NCI-H2081 treated with DMSO at 0.1 percent for 48 hours (cell line): ENCODE results near the gene AQP11.
A peak's percentile ranks its signal among the peaks of the same experiment; 100 is the strongest.
"Not testable (repeated sequence)": the region's sequence is repeated elsewhere in the genome, so short reads cannot be mapped to it uniquely, and the experiment has no call there.

Experiments used
- DNase-seq: peaks from one replicate; lab custom pipeline; 2025; lab: John Stamatoyannopoulos, UW

Gene AQP11, protein sequence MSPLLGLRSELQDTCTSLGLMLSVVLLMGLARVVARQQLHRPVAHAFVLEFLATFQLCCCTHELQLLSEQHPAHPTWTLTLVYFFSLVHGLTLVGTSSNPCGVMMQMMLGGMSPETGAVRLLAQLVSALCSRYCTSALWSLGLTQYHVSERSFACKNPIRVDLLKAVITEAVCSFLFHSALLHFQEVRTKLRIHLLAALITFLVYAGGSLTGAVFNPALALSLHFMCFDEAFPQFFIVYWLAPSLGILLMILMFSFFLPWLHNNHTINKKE

DNA sequence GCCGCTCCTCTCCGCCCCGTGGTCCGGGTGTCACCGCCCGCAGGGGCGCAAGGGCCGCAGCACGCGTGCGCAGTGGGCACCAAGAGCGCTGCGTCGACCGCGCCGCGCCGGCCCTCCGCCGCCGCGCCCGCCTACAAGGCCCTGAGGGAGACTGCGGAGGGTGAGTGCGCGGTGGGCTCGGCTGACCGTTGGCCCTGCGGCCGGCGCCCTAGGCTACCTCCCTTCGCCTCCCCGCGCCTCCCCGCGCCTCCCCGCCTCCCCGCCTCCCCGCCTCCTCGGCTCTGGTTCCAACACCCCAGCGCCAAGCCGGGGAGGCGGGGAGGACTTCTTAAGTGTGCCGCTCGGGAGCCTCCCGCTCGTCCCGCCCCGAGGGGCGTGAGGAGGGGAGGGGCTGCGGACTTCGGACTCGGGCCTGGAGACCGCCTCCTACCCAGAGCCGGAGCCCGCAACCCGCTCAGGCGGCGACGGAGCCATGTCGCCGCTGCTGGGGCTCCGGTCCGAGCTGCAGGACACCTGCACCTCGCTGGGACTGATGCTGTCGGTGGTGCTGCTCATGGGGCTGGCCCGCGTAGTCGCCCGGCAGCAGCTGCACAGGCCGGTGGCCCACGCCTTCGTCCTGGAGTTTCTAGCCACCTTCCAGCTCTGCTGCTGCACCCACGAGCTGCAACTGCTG is at the start of gene AQP11:
TSS of gene AQP11 (plus strand) at position 433 of the 673 bp plus-strand sequence. CDS start at position 473, 40 bp downstream.
- no peak for DNase-seq

DNA sequence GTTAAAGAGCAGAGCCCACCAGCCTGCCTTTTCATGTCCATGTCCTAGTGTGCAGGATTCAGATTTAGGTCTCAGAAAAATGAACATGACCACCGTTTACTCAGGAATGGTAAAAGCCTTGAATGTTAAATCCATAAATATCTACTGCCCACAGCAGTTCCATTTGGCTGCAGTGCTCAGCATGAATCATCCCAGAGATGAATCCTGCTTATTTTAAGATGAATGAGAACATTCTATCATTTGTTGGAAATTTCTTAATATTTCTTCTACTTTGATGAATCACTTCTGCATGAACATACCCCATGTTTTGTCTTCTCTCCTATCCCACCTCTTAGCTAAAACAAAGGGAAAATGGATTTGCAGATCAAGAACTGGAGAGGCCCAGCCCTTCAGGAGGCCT is 47.5 kb upstream of the AQP11 start:
- DNase-seq, result no peak

DNA sequence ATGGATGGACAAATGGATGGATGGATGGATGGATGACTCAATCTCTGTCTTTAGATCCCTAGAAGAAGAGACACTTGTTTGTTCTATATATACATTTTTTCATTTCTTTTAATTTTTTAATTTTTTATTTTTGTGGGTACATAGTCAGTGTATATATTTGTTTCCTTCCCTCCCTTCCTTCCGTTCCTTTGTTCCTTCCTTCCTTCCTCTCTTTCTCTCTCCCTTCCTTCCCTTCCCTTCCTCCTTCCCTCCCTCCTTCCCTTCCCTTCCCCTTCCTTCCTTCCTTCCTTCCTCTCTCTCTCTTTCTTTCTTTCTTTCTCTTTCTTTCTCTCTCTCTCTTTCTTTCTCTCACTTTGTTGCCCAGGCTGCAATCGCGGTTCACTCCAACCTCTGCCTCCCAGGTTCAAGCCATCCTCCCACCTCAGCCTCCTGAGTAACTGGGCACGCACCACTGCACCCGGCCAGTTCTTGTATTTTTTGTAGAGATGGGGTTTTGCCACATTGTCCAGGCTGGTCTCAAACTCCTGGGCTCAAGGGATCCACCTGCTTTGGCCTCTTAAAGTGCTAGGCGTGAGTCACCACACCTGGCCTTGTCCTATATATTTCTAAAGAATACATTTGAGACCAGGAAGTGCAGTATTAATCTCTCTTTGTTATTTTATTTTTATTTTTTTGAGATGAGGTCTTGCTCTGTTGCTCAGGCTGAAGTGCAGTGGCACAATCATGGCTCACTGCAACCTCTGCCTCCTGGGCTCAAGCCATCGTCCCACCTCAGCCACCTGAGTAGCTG is 42.5 kb upstream of the AQP11 start:
- DNase-seq, result no peak

DNA sequence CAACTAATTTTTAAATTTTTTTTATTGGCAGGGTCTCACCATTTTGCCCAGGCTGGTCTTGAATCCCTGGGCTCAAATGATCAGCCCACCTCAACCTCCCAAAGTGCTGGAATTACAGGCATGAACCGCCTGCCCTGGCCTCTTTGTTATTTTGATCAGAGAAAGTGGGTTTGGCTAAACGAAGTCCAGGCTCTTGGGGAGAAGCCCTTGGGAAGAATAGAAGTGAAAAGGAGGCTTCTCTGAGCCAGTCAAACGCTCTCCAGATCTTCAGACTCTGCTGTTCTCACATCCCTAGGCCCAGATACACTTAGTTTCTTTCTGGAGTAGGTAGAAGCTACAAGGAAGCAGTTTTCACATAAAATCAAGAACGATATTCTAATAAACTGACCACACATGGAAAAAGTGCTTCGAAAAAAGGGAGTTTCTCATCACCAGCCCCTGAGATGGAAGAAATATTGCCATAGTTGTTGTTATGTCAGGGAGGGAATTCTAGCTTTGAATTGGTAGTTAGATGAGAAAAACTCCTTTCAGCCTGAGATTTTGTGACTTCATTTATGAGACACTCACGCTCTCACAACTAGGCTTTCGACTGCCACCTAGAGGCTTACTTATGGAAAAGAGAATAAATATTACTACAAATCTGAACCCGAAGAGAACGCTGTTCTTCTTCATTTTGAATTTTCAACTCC is 41.7 kb upstream of the AQP11 start:
- peak; percentile 39 for DNase-seq

DNA sequence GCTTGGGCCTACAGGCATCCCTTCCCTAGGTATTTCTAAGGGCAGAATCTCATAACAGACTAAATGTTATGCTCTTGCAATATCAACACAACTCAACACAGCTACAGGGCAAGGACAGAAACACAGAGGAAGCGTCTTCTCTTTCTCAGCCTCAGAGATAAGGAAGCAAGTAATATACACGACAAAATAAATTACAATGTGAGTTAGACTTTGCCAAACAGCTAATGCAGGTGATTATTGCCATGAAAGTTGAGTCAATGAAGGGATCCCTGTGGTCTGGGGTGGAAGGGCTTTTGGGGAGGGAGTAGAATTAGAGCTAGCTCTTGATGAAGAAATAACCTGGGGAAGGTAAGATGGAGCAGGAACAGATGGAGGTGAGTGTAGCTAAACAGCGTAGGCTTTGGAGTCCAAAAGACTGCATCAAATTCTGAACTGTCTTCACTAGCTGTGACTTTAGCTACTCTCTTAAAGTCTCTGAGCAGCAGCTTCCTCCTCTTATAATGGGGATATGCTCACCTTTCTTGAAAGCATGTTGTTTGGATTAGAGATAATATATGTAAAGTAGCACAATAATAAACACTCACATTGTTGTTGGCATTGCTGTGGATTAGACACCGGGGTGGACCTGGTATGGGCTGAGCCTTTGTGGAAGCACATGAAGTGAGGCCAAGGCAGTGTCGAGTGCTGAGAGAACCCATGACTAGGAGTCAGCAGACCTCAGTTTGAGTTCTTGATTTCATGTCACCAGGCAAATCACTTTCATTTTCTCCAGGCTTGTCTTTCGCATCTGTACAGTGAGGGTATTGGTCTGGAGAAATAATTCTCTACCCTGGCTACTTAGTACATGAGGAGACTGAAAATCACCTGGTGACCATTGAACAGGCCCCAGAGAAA is 41.0 kb upstream of the AQP11 start:
- no peak for DNase-seq

DNA sequence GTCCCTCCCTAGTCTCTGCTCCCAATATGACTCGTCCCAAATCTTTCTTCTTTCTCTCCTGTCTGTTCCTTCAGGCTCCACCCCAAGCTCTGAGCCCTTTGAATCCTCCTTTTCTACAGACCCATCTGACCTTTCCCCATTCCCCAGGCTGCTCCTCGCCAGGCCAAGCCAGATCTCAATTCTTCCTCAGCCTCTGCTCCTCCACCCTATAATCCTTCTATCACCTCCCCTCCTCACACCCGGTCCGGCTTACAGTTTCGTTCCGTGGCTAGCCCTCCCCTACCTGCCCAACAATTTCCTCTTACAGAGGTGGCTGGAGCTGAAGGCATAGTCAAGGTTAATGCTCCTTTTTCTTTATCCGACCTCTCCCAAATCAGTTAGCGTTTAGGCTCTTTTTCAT is 38.3 kb upstream of the AQP11 start:
- DNase-seq, result not testable (repeated sequence)

DNA sequence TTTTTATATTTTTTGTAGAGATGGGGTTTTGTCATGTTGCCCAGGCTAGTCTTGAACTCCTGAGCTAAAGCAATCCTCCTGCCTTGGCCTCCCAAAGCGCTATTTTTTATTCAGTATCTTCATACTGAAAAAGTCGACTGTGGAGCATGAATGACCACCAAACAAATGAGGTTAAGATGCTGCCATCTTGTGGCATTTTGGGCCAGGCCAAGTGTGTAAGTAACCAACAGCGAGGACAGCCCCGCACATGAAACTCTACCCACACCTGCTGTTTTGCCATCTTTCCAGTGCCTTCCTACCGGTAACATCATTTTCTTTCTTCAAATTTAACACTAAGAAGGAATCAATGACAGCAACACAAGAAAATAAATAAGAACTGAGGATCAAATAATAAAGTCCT is 32.2 kb upstream of the AQP11 start:
- no peak for DNase-seq

DNA sequence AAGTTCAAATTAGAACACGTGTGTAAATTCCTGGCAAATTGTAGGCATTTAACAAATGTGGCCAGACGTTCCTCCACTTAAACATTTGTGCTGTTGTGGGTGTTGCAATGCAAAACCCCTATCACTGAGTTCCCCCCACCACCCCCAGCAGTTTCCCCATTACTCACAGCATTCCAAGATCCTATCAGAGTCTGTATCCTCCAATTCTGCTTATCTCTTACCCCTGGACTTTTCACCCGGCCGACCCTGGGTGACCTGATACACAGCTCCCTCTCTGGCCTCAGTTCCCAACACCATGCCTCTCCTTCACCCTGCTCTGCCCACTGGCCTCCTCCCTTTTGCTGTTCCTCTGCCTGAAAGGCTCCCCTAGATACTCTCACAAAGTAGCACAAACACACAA is 31.4 kb upstream of the AQP11 start:
- DNase-seq, result no peak

DNA sequence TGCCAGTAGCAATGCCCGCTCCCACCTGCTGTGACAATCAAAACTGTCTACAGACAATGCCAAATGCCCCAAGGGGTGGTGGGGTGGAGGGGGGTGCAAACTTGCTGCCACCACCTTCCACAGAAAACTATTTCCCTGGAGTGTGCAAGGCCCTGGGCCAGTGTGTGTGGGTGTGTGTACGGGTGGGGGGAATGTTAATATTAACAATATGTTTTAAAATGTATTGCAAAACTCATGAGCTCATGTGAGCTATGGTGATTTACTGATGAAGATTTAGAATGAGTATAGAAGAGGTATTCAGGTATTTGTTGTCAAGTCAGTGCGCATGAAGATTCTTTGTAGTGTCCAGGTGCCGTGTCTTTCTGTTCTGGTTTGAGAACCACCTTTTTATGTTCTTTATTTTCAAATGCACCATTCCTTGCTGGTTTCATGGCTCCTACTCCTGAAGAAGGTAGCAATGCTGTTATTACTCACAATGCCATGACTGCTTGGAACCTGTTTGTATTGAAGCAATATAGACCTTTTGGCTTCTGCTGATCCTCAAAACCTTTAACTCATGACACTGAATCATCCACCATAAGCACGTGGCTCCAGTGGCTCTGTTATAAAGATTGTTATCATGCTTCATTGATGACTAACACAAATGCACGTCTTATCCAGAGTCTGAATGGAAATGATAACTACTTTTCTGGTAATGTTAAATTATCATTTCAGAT is 29.9 kb upstream of the AQP11 start:
- no peak for DNase-seq

DNA sequence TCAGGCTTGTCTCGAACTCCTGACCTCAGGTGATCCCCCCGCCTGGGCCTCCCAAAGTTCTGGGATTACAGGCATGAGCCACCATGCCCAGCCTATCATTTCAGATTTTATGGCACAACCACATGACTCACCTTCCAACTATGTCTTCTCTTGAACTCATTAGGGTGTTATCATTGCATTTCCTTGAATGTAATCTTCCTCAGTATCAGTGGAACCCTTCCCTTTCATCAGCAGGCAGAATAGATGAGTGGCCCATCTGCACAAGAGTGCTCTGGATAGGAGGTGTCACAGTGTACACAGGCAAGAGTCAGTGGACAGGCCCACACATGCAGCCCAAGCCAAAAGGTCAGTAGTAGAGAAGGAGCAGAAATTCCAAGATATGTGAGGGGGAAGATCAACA is 29.1 kb upstream of the AQP11 start:
- DNase-seq, result no peak

DNA sequence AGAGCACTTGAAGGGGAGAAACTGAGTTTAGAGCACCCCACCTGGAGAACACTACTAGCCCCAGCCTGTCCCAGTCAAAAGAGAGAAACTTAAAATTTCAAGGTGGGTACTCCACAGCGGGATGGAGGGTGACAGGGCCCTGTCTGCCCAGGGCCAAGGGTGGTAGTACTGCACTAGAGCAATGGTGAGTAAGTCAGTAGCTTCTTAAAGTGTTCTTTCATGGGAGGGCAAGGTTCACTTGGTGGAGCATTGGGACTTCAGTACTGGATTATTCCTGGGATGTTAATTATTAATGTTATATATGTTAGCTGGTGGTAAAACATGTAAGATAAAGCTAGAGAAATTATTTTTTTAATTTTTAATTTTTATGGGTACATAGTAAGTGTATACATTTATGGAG is 28.5 kb upstream of the AQP11 start:
- DNase-seq, result no peak

DNA sequence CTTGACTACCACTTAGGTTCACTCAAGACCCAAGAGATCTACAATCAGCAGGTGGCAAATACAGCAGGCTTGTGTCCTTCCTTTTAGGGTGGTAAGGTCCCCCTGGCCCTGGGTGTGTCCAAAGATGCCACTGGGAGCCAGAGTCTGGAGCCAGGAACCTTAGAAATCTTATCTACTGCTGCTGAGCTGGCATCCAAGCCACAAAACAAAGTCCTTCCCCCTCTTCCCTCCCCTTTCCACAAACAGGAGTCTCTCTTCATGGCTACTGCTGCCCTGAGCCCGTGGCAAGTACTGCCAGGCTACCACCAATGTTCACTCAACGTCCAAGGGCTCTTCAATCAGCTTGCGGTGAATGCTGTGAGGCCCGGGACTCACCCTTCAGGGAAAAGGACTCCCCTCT is 21.4 kb upstream of the AQP11 start:
- DNase-seq, result no peak

DNA sequence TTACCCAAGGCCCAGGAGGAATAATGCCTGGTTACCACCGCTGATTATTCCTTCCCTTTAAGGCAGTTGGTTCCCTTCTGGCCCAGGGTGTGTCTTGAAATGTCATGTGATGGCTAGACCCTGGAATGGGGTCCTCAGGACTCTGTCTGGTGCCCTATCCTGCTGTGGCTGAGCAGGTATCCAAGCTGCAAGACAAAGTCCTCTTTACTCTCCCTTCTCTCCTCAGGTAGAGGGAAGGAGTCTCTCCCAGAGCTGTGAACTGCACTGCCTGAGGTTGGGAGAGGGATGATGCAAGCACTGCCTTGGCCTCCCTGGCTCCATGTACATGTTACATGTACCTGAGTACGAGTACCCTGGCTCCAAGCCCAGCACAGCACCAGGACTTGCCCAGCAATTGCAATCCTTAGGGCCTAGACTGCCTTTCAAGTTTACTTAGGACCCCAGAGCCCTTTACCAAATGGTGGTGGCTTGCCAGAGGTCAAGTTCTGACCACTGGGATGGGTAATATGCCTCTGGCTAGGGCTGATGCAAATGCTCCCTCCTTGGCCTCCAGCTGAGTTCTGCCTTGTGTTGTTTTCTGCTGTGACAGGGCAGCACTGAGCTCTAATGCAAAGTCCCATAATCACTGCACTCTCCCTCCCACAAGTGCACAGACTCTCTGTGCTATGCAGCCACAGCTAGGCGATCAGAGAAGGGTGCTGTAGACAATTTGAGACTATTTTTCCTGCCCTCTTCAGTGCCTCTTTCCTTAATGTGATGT is 20.7 kb upstream of the AQP11 start:
- no peak for DNase-seq

DNA sequence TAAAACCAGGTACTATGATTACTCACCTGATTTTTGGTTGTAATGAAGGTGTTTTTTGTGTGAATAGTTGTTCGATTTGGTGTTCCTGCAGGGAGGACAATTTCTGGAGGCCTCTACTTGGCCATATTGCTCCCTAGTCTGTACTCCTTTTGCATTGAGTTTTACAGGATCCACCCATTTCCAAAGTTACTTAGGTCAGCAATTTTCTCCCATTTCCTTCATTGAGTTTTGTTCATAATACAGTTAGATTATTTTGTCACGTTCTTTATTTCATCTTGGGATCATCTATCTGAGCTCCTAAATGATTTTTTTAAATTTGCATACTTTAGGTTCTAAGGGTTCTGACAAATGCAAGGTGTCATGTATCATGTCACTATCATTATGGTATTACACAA is 20.1 kb upstream of the AQP11 start:
- DNase-seq, result no peak

DNA sequence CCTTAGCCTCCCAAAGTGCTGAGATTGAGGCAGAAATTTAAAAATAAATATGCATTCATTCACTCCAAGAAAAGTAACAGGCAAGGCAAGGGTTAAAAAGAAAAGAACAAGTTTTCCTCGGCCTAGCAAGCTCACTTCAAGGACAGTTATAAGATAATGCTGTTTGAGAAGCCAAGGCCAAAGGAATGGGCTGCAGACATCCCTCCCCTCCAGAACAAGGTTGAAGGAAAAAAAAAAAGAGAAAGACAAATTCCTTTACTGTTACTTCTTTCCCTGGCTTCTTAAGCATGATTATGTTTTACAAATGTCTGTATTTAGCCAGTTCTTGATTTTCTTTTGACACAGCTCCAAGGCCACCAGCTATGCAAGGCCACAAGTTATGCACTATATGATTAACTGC is 18.9 kb upstream of the AQP11 start:
- DNase-seq, result not testable (repeated sequence)

DNA sequence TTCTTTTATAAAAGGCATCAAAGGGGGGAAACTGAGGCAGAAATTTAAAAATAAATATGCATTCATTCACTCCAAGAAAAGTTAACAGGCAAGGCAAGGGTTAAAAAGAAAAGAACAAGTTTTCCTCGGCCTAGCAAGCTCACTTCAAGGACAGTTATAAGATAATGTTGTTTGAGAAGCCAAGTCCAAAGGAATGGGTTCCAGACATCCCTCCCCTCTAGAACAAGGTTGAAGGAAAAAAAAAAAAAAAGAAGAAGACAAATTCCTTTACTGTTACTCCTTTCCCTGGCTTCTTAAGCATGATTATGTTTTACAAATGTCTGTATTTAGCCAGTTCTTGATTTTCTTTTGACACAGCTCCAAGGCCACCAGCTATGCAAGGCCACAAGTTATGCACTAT is 14.3 kb upstream of the AQP11 start:
- DNase-seq, result not testable (repeated sequence)

DNA sequence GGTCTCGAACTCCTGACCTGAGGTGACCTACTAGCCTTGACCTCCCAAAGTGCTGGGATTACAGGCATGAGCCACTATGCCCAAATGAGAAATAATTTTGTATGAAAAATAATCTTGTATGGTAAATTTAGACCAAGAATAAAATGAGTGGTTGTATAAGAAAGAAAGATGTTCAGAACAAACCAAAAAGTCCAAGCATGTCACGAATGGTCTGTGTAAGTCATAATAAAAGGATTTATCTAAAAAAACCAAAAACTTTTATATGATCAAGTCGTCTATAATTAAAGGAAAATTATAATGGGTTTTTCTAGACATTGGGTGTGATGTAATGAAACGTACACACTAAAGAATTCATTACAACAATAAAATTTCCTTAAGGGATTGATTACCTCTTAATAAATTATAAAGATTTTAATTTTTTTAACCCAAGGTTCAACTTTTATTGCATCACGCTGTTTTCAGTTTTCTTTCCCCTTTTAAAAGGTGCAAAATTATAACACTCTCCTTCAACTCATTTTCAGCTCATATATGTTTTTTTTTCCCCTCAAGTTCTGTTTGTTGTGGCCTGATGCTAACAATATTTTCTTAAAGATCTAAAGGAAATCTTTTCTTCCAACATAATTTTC is 8.9 kb upstream of the AQP11 start:
- no peak for DNase-seq

DNA sequence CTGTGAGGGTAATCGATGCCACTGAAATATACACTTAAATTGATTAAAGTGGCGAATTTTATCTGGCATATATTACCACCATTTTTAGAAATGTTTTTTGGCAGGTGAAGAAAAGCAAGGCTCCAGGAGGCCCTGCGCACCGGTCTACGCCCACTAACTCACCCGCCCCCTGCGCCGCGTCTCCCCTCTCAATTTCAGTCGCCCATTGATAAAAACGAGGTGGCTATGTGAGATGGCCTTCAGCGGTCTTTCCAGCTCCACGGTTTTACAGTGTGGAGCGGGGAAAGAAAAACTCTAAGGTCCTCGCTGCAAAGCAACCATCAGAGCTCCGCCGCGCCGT is 602 bp upstream of the AQP11 start:
- no peak for DNase-seq

DNA sequence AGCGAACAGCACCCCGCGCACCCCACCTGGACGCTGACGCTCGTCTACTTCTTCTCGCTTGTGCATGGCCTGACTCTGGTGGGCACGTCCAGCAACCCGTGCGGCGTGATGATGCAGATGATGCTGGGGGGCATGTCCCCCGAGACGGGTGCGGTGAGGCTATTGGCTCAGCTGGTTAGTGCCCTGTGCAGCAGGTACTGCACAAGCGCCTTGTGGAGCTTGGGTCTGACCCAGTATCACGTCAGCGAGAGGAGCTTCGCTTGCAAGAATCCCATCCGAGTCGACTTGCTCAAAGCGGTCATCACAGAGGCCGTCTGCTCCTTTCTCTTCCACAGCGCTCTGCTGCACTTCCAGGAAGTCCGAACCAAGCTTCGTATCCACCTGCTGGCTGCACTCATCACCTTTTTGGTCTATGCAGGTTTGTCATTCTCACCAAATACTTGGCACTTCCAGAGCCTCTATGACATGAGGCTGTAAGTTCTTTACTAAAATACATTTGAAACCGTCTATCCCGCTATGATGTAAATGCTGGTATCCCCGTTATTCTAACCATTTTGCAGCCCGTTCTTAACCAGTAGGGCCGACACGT is 535 bp downstream of the AQP11 start:
- DNase-seq, result no peak
